ENCODE data around the gene STK25. TPM values are rescaled to one million over a fixed set of nuclear protein-coding genes. Genes with fewer than 3 reads are reported as not detected.
A peak's percentile ranks its signal among the peaks of the same experiment; 100 is the strongest.

The STK25 gene
- total and polyA plus RNA-seq, 2 of the 8 experiments (the other 6 are each of a cell fraction or from before 2014, with no cell fraction given): 159 to 546 TPM

DNA sequence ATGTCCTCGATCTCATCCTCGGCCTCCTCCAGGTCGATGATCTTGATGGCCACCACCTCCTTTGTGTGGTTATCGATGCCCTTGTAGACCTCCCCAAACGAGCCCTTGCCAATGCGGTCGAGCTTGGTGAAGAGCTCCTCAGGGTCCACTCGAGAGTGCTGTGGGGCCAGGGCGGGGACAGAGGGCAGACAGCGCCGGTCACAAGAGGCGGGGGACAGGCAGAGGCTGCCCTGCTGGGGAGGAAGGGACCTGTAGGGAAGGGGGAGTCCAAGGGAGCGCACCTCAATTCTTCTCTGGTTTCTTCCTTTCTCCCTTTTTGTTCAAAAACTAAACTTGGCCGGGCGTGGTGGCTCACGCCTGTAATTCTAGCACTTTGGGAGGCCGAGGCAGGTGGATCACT is 6.8 kb downstream of the STK25 start:
- Histone ChIP-seq H3K4ac (replicated peaks; ENCODE audit: insufficient read length, low read depth, low read length) (no peak overlapping the region), H3K56ac (replicated peaks; ENCODE audit: insufficient read length, low read depth, low read length) (no peak overlapping the region), H2BK5ac (ENCODE audit: low read depth, low read length) (no peak overlapping the region), H4K20me1 (replicated peaks in 1 of 2; ENCODE audit: control insufficient read depth in 1 of 2, insufficient read depth in 2 of 2, low read length in 2 of 2) (peaks cover 14 to 39% of the 10 kb centered on the region in 2 experiments), H3K9me3 (ENCODE audit: insufficient read depth in 2 of 2, low read depth in 1 of 2, low read length in 1 of 2) (no peaks in the 10 kb centered on the region), H2BK20ac (ENCODE audit: low read length) (no peak overlapping the region), H2AK5ac (ENCODE audit: low read depth, low read length) (no peak overlapping the region), H4K8ac (ENCODE audit: extremely low read depth, insufficient read depth, low read length) (0 out of 2 replicates have a peak overlapping the region, but pooled peaks have one; percentile 25), H3K23ac (ENCODE audit: insufficient read length) (no peak overlapping the region), H3K79me1 (ENCODE audit: low read depth, low read length) (peaks cover 20% of the 10 kb centered on the region), H3K4me2 (ENCODE audit: insufficient read depth in 1 of 2, low read depth in 2 of 2, low read length in 2 of 2) (no peak overlapping the region), H3K9ac (replicated peaks in 1 of 4; ENCODE audit: extremely low read depth in 1 of 4, low read depth in 3 of 4, low read length in 3 of 4) (no peak overlapping the region), H2BK15ac (ENCODE audit: low read length) (no peak overlapping the region), H3K4me1 (replicated peaks in 1 of 4; ENCODE audit: control insufficient read depth in 3 of 4, insufficient read depth in 4 of 4, low read length in 3 of 4) (peaks cover 0 to 2% (median 1%) of the 10 kb centered on the region in 4 experiments; a peak in 3 of 7 replicates), H3K27me3 (replicated peaks in 1 of 4; ENCODE audit: control insufficient read depth in 3 of 4, extremely low read depth in 1 of 4, insufficient read depth in 3 of 4, low read length in 3 of 4) (no peaks in the 10 kb centered on the region), H3K14ac (ENCODE audit: insufficient read length) (no peak overlapping the region), H2BK120ac (replicated peaks; ENCODE audit: low read depth, low read length) (no peak overlapping the region), H4K5ac (ENCODE audit: insufficient read length, low read depth, low read length) (no peak overlapping the region), H3K18ac (ENCODE audit: extremely low read depth, low read length) (no peak overlapping the region), H3K79me2 (ENCODE audit: control insufficient read depth in 1 of 2, insufficient read depth in 2 of 2, low read length in 2 of 2) (peaks cover 14 to 40% of the 10 kb centered on the region in 2 experiments), H3K27ac (ENCODE audit: low read depth, low read length) (no peak overlapping the region), H3K36me3 (ENCODE audit: control insufficient read depth in 2 of 4, insufficient read depth in 4 of 4, low read length in 3 of 4) (peaks cover 4 to 30% (median 20%) of the 10 kb centered on the region in 4 experiments; a peak in 7 of 8 replicates), H2AFZ (ENCODE audit: low read length) (no peak overlapping the region), H3K23me2 (ENCODE audit: low read depth, low read length) (no peaks in the 10 kb centered on the region), H2BK12ac (ENCODE audit: low read depth, low read length) (no peak overlapping the region), H4K91ac (replicated peaks; ENCODE audit: insufficient read length, low read length) (no peak overlapping the region), H3K4me3 (ENCODE audit: extremely low read depth in 1 of 4, insufficient read depth in 2 of 4, low read depth in 3 of 4, low read length in 4 of 4) (no peak overlapping the region)
- CTCF ChIA-PET (ENCODE audit: partially characterized antibody): no interaction called here
- FAIRE-seq: no peak
- DNase-seq (ENCODE audit: low read depth in 1 of 2, low spot score in 2 of 2): no peak
- 92% methylated on average over 16 of the region's 17 CpGs; no CpG with 5 or more reads in 1 of the 2 experiments for WGBS, 2 experiments (ENCODE audit: extremely low coverage in 1 of 2, insufficient coverage in 1 of 2, insufficient read length in 1 of 2, insufficient replicate concordance in 2 of 2, low coverage in 1 of 2, low lambda C conversion rate in 2 of 2, missing lambda C conversion rate in 1 of 2)
- POLR2A ChIA-PET (ENCODE audit: partially characterized antibody): interaction anchor here (0.9 to 10.2 kb wide), 2 partner anchors 8 to 35 kb away, joined by 3 to 104 read pairs; no protein-coding TSS in a partner anchor
- TF ChIP-seq RNF2 (IDR thresholded peaks at IDR 0.05; ENCODE audit: borderline replicate concordance, low read depth, low read length, missing control alignments, poor library complexity, severe bottlenecking) (no peak), ASH2L (IDR thresholded peaks at IDR 0.05; ENCODE audit: low read length) (no peak), HDAC2 (IDR thresholded peaks at IDR 0.05; ENCODE audit: borderline replicate concordance in 1 of 2, low read depth in 2 of 2, low read length in 2 of 2) (no peak), HDAC6 (IDR thresholded peaks at IDR 0.05; ENCODE audit: low read depth, low read length) (no peak), SIN3A (conservative IDR thresholded peaks at IDR 0.05 in 1 of 2, IDR thresholded peaks at IDR 0.05 in 1 of 2; ENCODE audit: low read depth in 1 of 2, low read length in 2 of 2) (no peak), CHD1 (IDR thresholded peaks at IDR 0.05; ENCODE audit: low read depth, low read length) (no peak), TCF12 (IDR thresholded peaks at IDR 0.05; ENCODE audit: low read depth, low read length) (no peak), YY1 (IDR thresholded peaks at IDR 0.05; ENCODE audit: low read depth, low read length) (no peak), POLR2A (IDR thresholded peaks at IDR 0.05; ENCODE audit: control extremely low read depth in 1 of 2, low read depth in 2 of 2, low read length in 2 of 2) (no peak), NRF1 (IDR thresholded peaks at IDR 0.05; ENCODE audit: low read depth, low read length) (no peak), FOSL1 (IDR thresholded peaks at IDR 0.05; ENCODE audit: insufficient read depth, low read depth, low read length) (no peak), CBX8 (IDR thresholded peaks at IDR 0.05; ENCODE audit: borderline replicate concordance, low read depth, low read length) (no peak), JUND (IDR thresholded peaks at IDR 0.05; ENCODE audit: low read length) (no peak)
- TF ChIP-seq, protein P1, sequence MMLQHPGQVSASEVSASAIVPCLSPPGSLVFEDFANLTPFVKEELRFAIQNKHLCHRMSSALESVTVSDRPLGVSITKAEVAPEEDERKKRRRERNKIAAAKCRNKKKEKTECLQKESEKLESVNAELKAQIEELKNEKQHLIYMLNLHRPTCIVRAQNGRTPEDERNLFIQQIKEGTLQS (IDR thresholded peaks at IDR 0.05; ENCODE audit: insufficient read depth, low read depth, low read length): no peak
